Lower leg skin (tissue), 3 donors: Measurements from ENCODE around the gene SEMA6D.

ENCODE experiments used
- CTCF ChIP-seq, 3 donors: fragments of 450-650 bp; IDR thresholded peaks; one replicate each; pipeline ENCODE4 v1.5.1; 2016; ENCODE audit warnings: antibody characterized with exemption in 3 of 3, mild to moderate bottlenecking in 3 of 3, moderate library complexity in 2 of 3
- POLR2A ChIP-seq, 2 donors: fragments of 450-650 bp; IDR thresholded peaks; one replicate each; pipeline ENCODE4 v1.6.1; 2016 to 2017; ENCODE audit warnings: antibody characterized with exemption in 2 of 2, mild to moderate bottlenecking in 1 of 2, moderate library complexity in 1 of 2

- TF ChIP-seq CTCF (IDR thresholded peaks at IDR 0.05) (no peak), POLR2A (IDR thresholded peaks at IDR 0.05) (no peak)
These were observed 97.3 kb downstream of the SEMA6D start for GRCh38 chr15:47814620-47815019.
